ENCODE measurements around the gene HS2ST1.
A peak's percentile ranks its signal among the peaks of the same experiment; 100 is the strongest.

The HS2ST1 gene

GRCh38 chr1:87052400-87052799 lies 138.0 kb downstream of the HS2ST1 start:
- no peak for DNase-seq
- intact Hi-C loops (cut with DNase I; ENCODE audit: low total_unique reads) = no loop called here
- H3K4me3 ChIP-seq = no peak overlapping the region
- H3K36me3 ChIP-seq = no peaks in the 10 kb centered on the region
- H3K4me1 ChIP-seq = no peaks in the 10 kb centered on the region
- peaks cover 0 to 8% (median 0%) of the 10 kb centered on the region in 3 donors for H3K9me3 ChIP-seq
- no peaks in the 10 kb centered on the region for H3K27me3 ChIP-seq
- H3K27ac ChIP-seq = no peak overlapping the region
- no peak for TF ChIP-seq CTCF (IDR thresholded peaks at IDR 0.05)

GRCh38 chr1:87052961-87053360 lies 138.5 kb downstream of the HS2ST1 start:
- Histone ChIP-seq H3K27me3 (no peaks in the 10 kb centered on the region), H3K4me3 (no peak overlapping the region), H3K4me1 (peaks cover 0 to 2% (median under 1%) of the 10 kb centered on the region in 4 donors), H3K27ac (no peak overlapping the region), H3K36me3 (no peaks in the 10 kb centered on the region), H3K9me3 (peaks cover 0 to 4% (median 0%) of the 10 kb centered on the region in 3 donors)
- DNase-seq = no peak
- no peak for TF ChIP-seq CTCF (IDR thresholded peaks at IDR 0.05)
- intact Hi-C loops (cut with DNase I; ENCODE audit: low total_unique reads) = no loop called here

GRCh38 chr1:87053446-87053845 lies 139.0 kb downstream of the HS2ST1 start:
- Histone ChIP-seq H3K36me3 (no peaks in the 10 kb centered on the region), H3K4me3 (no peak overlapping the region), H3K4me1 (peaks cover 0 to 7% (median 2%) of the 10 kb centered on the region in 4 donors), H3K27ac (no peak overlapping the region), H3K27me3 (no peaks in the 10 kb centered on the region), H3K9me3 (no peaks in the 10 kb centered on the region)
- intact Hi-C loops (cut with DNase I; ENCODE audit: low total_unique reads) = no loop called here
- no peak for DNase-seq
- TF ChIP-seq CTCF (IDR thresholded peaks at IDR 0.05) = no peak

- Histone ChIP-seq H3K4me1 (peaks cover 0 to 18% (median 2%) of the 10 kb centered on the region in 4 donors), H3K27ac (no peak overlapping the region), H3K9me3 (no peaks in the 10 kb centered on the region), H3K27me3 (no peaks in the 10 kb centered on the region), H3K36me3 (no peaks in the 10 kb centered on the region), H3K4me3 (no peak overlapping the region)
- no peak for TF ChIP-seq CTCF (IDR thresholded peaks at IDR 0.05)
- intact Hi-C loops (cut with DNase I; ENCODE audit: low total_unique reads) = no loop called here
- no peak for DNase-seq
Observed at GRCh38 chr1:87056974-87057373, 142.5 kb downstream of the HS2ST1 start.

- H3K36me3 ChIP-seq = no peaks in the 10 kb centered on the region
- no peaks in the 10 kb centered on the region for H3K9me3 ChIP-seq
- H3K4me3 ChIP-seq = peak overlapping the region; percentile 30 to 39
- intact Hi-C loops (cut with DNase I; ENCODE audit: low total_unique reads) = no loop called here
- no peak for TF ChIP-seq CTCF (IDR thresholded peaks at IDR 0.05)
- peaks cover 0 to 18% (median 2%) of the 10 kb centered on the region in 4 donors for H3K4me1 ChIP-seq
- H3K27me3 ChIP-seq = no peaks in the 10 kb centered on the region
- DNase-seq = no peak
- no peak overlapping the region for H3K27ac ChIP-seq
Observed at GRCh38 chr1:87058343-87058649, 143.9 kb downstream of the HS2ST1 start.

GRCh38 chr1:87061742-87062156 lies 147.3 kb downstream of the HS2ST1 start:
- Histone ChIP-seq H3K9me3 (no peaks in the 10 kb centered on the region), H3K36me3 (no peaks in the 10 kb centered on the region), H3K27ac (no peak overlapping the region), H3K4me1 (peaks cover 0 to 18% (median 2%) of the 10 kb centered on the region in 4 donors), H3K4me3 (no peak overlapping the region), H3K27me3 (no peaks in the 10 kb centered on the region)
- TF ChIP-seq CTCF (IDR thresholded peaks at IDR 0.05) = no peak
- intact Hi-C loops (cut with DNase I; ENCODE audit: low total_unique reads) = no loop called here
- no peak for DNase-seq
